Stimulated activated CD8-positive, alpha-beta memory T cell treated with anti-CD3 and anti-CD28 coated beads, Interleukin-4, amount 100 ng/mL, for 24 hours (primary cell): ENCODE results near the gene KRT75.
"Not testable (repeated sequence)": the region's sequence is repeated elsewhere in the genome, so short reads cannot be mapped to it uniquely, and the experiment has no call there.

Experiments
- DNase-seq: peaks from one replicate; pipeline ENCODE4 v3.0.0-alpha.2; 2020; ENCODE audit warnings: low read depth

Gene KRT75

DNA sequence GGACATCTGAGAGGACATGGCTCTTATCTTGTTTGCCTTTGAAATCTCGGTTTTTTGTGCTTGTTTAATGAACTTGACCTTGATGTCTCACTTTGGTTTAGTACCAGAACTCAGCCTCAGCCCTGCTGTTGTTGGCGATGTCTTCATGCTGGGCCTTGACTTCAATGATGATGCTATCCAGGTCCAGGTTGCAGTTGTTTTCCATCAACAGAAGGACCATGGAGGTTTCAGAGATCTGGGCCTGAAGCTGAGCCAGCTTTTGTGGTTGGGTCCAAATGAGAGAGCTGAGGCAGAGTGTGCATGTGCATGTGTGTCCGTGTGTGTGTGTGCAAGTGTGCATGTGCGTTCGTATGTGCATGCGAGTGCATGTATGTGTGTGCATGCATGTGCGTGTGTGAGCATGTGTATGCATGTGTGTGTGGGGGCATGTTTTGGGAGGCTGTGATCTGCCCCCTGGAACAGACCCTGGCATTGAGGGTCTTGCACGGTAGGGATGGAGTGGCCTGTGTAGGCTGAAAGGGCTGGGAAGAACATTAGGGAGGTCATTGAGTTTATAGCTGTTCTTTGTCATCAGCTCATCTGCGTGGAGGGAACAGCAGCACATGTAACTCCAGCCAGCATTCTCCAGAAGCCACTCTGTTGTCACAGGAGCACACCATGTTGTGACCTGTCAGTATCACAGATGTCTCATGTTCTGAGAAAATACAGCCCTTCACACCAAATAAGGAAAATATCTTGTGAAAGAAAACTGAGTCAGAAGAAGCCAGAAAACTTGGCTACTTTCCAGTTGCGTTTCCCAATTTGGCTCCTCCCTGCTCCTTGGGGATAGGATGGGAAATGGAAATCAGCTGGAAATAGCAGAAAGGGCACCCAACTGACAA is 18.1 kb downstream of the KRT75 start:
- DNase-seq: no peak

DNA sequence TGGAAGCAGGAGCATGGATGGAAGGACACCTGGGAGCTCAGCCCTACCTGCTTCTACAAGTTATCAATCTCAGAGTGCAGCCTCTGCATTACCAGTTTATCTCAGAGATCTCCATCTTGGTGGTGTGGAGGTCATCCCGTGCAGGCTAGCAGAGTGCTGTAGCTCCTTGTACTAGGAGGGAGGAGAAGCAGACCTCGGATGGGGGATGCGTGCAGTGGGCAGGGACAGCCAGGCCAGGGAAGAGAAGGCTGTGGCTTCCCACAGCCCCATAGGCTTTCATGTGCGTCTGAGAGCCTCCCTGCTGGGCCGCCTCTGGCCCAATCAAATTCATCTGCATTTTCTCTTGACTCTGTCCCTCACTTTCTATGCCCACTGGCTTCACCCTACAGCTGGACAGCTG is 19.2 kb downstream of the KRT75 start:
- DNase-seq: no peak

DNA sequence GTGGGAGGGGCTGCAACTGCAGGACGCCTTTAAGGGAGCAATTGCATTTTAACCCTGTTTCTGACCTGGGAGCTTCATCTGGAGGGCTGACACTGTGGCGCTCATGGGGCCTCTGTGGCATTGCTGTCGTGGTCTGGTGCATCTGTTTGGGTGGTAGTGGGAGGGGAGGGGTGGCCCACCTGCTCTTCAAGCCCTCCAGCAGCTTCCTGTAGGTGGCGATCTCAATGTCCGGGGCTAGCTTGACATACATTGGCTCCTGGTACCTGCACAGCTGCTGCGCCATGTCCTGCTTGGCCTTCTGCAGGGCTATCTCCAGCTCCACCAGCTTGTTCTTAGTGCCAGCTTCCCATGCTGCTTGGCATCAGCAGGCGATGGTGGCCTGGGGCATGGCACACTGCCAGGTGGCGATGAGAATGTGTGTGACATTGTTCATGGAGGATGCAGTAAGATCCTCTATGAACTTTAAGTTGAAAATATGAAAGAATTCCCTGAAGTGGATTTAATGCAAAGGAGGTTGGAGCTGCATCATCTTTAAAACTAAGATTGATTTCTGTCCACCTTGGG is 20.3 kb downstream of the KRT75 start:
- DNase-seq: no peak

DNA sequence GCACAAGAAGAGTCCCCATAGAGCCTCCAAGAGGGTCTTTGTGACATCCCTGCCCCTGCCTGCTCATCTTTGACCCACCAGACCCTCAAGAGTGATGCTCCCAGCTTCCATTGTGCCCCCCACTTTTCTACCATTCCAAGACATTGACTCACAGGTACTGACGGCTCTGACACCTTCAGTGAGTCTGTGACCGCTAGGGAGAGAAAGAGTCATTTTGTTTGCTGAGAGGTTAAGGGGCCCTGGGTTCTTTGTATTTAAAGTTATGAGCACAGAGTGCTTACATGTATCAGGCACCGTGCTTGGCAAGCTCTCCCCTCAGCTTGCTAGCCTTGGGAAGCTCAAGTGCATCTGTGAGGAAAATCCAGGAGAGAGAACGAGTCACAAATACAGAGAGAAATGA is 21.0 kb downstream of the KRT75 start:
- no peak for DNase-seq

DNA sequence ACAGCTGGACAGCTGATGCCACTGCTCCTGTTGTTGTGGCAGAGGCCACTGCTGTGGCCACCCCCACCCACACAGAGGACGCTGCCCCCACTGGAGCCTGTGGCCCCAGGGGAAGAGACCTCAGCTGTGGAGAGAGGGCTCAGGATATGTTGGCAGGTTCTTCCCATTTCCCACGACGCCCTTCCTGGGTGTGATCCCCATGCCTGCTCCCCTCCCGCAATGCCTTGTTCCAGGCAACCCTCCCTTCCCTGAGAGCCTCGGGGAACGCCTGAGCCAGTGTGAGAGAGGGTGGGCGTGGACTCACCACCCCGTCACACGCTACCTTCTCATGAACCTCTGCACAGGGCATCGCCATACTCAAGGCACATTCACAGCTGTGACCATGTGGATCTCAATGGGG is 22.4 kb downstream of the KRT75 start:
- no peak for DNase-seq

DNA sequence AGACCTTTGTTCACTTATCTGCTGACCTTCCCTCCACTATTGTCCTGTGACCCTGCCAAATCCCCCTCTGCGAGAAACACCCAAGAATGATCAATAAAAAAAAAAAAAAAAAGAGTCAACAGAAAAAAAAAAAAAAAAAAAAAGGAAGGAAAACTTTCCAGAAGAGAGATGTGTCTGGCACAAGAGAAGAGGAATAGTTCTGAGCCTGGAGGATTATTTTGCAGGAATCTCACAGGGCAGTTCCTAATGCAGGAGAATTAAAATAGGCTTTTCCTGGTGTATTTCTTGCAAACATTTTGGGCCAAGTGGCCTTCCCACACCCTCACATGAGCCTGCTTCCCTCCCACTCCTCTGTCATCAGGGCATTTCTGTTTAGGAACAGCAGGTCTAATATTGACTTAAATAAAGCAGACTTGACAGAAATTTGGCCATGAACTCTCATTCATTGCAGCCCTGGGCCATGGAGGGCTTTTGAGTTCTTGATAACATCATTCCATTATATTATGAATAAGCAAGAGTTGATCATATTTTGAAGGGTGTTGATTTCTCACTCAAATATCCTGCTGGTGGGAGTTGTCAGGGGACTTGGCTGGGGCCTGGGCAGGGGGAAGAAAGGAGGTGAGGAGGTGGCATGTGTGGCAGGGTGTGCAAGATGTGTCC is 23.5 kb downstream of the KRT75 start:
- not testable (repeated sequence) for DNase-seq

DNA sequence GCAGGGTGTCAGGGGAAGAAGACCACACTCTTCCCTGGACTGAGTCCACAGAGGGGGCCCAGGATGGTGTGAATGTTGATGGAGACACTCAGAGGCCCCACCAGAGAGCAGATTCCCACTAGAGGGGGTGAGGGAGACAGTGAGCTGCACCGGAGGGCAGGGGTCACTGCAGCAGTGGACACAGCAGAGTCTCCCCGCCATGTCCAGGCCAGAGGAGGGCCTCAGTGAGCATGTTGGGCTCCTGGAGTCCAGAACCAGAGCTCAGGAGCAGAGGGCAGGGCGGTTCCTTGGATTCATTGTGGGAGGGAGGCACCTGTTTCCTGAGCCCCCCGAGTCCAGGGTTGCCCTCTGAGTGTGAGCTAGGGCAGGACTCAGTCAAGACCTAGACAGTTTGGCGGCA is 26.3 kb downstream of the KRT75 start:
- no peak for DNase-seq

DNA sequence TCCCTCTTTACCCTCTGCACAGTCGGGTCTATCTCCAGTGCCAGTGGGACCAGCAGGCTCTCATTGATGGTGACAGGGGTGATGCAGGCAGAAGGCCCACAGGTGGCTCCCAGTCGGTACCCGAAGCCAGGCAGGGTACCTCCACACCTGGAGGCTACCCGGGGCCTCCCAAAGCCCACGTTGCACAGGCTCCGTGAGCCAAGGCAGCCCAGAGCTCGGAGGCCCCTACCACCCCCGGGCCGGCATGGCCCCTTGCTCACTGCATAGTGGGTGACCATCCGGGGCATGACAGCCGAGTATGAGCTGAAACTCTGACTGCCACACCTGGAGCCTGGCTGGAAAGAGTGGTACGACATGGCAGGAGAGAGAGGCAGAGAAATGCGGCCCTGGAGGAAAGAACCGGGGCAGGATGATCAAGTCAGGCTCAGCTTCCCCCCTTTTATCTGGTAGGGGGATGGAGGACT is 28.2 kb downstream of the KRT75 start, which contains the start of gene KRT82:
KRT82 (minus strand) TSS at position 414 of the 464 bp plus-strand sequence; CDS start at position 356, 58 bp downstream.
- no peak for DNase-seq

DNA sequence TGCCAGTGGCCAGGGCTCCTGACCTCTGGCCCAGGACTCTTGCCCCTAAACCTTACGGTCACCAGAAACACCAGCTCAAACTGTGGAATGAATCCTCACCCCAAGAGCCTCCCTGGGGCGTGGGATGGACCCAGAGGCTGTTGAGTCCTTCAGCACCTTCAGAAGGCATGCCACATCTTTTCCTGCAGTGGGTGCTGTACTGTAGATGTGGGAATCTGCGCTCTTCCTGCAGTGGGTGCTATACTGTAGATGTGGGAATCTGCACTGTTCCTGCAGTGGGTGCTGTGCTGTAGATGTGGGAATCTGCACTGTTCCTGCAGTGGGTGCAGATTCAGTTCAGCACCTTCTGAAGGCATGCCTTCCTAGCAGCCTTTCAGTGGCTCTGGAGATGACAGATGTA is 29.2 kb downstream of the KRT75 start:
- DNase-seq: no peak

DNA sequence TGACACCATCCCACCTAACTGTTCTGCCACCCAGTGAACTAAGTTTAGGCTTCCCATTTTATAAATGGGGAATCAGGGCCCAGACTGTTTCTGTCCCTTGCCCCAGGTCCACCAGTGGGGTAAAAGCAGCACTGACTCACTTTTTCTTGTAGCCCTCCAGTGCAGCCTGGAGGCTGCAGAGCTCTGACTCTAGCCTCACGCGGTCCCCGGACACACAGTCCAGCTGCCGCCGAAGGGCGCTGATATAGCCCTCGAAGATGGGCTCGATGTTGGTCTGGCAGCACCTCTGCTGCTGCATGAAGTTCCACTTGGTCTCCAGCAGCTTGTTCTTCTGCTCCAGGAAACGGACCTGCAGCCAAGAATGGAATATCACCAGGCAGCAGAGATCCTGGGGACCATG is 30.6 kb downstream of the KRT75 start:
- DNase-seq: no peak

DNA sequence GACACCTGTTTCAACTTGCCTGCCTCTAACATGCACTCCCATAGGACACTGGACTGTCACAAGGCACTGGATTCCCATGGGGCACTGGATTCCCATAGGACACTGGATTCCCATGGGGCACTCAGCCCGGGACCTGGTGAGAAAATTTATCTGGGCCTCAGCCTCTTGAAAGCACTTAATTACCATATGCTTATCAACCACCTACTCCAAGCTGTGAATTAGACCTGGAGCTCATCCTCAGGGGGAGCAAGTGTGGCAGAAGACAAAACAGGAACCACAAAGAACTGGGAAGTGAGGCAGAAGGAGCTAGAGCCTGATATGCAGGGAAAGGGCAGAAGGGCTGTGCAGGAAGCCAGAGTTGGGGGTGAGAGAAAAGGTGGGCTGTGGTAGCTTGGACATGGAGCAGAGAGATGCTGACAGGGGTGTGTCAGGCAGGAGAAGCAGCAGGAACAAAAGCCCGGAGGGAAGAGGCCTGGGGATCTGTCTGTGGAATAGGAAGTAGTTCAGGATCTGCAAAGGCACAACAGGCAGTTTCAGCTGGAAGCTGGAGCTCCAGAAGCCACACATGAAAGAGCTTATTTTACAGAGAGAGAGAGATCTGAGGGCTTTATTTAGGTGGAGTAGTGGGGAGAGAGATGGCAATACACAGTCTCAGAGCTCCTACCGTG is 31.2 kb downstream of the KRT75 start:
- no peak for DNase-seq

DNA sequence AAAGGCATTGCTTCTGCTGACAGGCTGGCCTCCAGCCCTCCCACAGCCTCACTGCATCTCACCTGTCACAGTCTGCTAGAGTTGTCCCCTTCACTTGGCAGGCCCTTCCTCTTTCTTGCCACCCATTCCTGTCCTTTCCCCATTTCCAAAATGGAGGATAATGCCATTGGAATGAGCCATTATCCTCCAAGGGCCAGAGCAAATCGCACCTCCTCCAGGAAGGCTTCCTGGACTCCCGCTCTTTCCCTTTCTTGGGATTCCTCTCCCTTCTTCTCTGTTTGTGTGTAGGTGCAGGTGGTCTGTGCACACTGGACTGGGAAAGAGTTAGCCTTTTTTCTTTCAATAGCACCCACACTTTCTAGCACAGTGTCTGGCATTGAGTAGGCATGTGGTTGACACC is 31.8 kb downstream of the KRT75 start:
- DNase-seq: no peak

DNA sequence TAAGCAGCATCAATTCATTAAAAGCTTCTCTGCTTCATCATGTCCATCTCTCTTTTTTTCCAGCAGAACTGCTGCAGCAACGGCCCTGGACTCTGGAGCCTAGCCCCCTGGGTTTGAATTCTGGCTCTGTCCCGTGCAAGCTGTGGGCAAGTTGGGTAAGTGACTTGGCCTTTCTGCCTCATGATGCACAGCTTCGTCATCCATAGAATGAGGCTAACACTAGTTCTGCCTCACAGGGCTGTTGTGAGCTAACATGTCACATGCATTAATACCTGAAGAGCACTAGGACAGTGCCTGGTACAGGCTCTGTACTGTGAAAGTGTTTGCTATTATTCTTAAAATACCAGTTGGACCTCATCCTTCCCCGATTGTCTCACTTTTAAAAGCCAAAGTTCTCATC is 32.2 kb downstream of the KRT75 start:
- DNase-seq: no peak

DNA sequence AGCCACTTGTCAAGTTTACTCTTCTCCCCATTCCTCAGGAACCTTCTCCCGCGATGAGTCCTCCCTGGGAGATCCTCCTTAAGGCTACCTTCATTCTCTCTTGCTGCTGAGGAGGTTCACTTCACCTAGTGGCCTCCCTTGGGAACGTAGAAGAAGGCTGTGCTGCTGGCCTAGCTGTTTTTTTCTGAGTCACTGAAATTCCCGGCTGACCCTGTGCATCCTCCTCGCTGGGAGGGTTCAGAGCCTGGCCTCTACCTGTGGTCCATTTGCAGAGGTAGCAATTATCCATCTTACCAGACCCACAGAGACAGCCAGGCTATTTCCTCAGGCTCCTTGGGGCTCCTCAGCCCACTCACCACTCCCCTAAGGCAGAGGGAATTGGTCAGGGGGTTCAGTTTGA is 32.6 kb downstream of the KRT75 start:
- no peak for DNase-seq

DNA sequence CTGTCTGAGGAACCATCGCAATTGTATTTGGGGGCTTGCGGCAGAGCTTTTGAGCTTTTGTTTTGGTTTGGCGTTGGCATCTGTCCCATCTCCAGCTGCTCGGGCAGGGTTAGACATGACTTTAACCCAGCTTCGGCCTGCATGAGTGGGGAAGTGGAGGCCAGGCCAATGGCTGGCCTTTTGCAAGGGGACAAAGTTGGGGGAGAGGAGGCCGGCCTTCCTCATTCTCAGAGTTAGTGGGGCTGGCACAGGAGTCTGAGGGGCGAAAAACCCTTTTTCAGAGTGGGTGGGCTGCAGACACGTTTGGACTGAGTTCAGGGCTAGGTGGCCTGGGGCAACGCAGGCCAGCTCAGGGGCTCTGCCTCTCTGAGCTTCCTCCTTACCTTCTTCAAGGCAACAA is 33.3 kb downstream of the KRT75 start:
- DNase-seq: no peak

DNA sequence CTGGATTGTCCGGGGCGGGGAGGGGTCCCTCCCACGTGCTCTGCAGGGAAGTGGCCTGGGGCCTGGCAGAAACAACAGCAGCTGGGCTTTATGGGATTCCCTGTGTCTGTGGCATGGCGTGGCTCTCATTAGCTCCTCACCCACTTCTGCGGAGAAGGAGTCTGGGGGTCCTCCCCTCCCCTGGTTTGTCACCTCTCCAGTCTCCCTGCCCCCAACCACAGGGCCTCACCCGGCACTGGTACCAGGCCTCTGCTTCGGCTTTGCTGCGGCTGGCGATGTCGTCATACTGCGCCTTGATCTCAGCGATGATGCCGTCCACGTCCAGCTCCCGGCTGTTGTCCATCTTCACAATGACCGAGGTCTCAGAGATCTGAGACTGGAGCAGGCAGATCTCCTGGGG is 34.4 kb downstream of the KRT75 start:
- no peak for DNase-seq

DNA sequence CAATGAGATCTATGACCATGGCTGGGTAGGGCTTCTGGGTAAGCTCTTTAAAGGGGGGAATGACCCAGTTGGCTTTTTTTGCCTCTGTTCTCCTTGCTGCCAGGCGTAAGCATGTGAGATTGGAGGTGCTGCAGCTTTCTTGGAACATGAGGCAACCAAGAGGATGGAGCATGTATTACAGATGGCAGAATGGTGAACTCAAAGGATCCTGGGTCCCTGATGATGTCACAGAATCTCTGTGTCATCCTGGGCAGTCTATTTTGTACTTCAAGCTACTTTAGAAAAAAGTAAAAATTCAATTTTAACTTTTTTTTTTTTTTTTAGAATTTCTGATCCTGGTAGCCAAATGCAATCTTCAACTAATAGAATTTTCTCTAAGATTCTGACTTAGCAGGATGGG is 36.0 kb downstream of the KRT75 start:
- DNase-seq: no peak

DNA sequence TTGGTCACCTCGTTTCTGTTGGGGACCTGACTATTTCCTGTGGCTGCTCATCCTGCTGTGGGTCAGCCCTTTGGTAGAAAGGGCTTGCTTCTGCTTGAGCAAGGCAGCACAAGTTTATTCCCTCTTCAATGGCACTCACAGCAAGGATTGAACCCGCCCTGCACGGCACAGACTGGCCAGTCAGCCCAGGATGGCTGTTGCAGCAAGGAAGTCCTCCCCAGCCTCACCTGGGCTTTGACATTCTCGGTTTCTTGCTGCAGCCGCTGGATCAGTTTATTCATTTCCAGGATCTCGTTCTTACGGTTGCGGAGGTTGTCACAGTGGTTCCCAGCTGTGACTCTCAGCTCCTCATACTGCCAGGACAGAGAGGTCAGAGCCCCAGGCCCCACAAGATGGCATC is 37.5 kb downstream of the KRT75 start:
- no peak for DNase-seq

DNA sequence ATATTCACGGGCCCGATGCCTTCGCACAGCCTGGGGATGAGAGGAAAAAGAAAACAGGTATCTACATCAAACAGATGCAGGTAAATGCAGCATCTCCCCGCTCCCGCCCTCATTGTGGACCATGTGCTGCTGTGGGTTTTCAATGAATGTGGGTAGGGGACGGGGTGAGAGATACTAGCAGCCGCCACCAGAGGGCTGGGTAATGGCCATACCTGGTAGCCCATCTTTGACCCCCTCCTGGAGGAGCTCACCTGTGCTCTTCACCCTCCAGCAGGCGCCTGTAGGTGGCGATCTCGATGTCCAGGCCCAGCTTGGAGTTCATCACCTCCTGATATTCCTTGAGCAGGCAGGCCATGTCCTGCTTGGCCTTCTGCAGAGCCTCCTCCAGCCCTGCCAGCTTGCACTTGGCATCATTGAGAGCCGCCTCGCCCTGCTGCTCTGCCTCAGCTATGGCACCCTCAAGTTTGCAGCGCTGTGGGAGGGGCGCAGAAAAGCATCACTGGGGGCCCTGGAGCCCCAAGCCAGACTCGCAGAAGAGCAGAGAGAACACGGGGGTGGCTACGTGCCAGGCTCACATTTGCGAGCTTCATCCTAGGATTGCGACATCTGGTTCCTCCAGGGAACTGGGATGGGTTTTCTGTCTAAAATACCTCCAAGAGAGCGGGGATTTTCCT is 38.3 kb downstream of the KRT75 start:
- no peak for DNase-seq

DNA sequence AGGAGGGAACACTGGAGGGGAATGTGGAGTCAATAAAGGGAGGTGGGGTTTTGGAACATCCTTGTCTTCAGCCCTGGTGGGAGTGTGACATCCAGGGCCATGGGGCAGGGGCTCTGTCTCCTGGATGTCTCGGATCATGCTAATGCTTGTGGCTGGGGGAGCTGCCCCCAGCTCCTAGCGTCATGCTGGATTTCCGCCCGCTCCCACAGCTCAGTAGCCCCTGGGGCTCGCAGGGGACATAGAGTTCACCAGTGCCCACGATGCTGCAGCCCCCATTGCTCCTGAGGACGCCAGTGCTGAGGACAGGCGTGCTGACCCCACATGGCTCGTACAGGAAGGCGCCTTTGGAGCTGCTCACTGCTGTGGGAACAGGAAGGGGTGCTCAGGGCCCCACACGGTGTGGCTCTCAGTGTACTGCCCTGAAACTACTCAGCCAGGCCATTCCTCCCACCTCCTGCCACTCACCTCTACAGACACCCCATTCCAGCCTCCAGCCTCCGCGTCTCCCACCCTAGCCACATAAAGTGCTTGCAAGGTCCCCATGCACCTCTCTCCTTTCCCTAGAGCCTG is 39.2 kb downstream of the KRT75 start:
- DNase-seq: no peak

DNA sequence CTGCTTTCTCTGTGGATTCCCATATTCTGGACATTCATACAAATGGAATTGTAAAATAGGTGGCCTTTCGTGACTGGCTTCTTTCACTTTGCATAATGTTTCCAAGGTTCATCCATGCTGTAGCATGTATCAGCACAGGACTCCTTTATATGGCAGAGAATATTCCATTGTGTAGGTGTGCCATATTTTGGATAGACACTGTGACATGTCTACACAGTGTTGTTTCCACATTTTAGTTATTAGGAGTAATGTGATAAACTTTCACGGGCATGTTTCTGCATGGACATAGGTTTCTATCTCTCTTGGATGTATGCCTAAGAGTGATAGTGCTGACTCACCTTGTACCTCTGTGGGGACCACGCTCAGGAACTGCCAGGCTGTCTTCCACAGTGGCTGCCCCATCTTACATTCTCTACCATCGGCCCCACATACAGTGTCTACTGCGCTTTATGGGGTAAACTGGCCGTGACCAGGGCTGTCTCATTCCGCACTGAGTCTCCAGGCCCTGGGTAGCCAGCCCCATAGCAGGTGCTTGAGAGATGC is 41.6 kb downstream of the KRT75 start:
- DNase-seq: no peak
